ENCODE measurements around the gene METTL21A.

The METTL21A gene

DNA sequence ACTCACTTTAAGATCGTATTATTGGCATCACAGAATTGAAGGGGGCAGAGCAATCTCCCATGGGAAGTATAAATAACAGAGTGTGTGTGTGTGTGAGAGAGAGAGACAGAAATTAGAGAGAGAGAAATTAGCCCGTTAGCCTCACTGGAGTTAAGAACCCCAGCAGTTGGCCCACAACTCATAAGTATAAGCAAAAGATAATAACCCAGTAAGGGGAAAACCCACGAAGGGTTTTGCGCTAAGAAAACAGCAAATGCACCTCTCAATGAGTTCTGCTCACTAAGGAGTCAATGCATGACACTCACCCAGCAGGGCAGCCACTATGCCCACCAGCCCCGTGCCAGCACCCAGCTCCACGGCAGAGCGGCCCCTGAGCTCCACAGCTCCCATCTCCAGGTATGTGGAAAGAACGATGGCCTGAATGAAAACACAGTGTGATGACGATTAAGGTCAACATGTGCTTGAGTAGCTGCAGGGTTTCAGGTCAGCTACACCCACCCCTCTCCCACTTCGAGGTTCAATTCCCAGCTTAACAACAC, 3.6 kb downstream of the METTL21A start:
- DNase-seq, result no peak

DNA sequence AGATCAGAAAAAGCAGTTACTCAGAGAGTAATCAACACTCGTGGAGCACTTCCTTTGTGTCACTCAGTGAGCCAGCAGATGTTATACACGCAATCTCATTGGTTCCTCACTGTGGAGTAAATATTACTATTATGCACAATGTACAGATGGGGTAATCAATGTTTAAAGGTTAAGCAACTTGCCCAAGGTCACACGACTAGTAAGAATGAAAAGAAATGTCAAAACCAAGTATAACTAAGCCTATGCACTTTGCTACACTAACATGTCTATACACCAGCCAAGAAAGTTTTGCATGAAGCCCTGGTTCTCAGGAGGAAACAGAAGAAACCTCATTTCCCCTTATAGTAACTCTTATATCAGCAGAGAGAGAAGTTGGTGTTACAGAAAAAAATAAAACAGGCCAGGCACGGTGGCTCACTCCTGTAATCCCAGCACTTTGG, 5.4 kb downstream of the METTL21A start:
- no peak for DNase-seq

DNA sequence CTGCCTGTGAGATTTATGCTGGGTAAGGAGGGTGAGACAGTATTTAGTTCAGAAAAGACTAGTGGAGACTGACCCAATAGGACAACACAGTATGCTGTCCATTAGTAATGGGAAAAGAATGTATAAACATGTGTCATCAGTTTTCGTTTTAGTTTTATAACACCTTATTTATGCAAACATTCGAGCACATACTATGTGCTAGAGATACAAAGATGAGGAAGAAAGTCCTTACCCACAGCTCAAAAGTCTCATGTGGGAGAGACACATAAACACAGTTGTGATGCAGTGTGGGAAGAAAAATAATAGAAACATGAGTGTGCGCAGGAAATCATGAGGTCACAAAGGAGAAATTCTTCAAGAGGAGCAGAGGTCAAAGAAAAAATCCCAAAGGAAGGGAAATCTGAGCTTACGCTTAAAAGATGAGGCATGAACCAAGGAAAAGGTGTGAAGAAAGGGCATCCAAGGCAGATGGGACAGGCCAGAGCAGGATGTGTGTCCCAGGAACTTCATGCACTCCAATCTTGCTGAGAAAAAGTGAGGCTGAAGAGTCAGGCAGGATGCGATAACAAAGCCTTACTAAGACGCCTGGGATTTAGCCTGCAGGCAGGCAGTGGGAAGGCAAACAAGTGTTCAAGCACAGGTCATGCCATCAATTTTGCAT, 8.1 kb downstream of the METTL21A start:
- peak; percentile 33 for DNase-seq

- no peak for DNase-seq
Observed at GRCh38 chr2:207616185-207616584, 9.0 kb downstream of the METTL21A start.

GRCh38 chr2:207614824-207615223, 10.4 kb downstream of the METTL21A start:
- no peak for DNase-seq

DNA sequence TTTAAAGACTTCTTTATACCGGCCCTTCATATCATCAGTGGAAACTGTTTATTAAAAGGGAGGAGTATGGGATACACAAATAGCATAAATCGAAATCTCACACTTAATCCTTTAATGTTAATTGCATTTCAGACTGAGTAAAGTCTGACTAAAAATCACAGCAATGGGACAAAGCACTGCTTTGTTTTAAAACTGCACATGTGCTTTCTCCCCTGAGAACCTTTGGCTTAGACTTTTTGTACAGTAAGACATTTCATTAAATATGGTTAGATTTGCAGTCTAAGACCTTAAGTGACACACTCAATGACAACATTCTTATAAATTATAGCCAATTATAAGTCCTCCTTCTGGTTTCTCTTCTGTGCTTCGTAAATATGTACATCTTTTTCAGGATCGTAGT, 12.5 kb downstream of the METTL21A start:
- no peak for DNase-seq

- no peak for DNase-seq
Observed at GRCh38 chr2:207606829-207607228, 18.4 kb downstream of the METTL21A start.

- no peak for DNase-seq
Observed at GRCh38 chr2:207606399-207606798, 18.8 kb downstream of the METTL21A start.

- no peak for DNase-seq
Observed at GRCh38 chr2:207603486-207603885, 21.7 kb downstream of the METTL21A start.

- no peak for DNase-seq
Observed at GRCh38 chr2:207601774-207602173, 23.4 kb downstream of the METTL21A start.

GRCh38 chr2:207600231-207600630, 25.0 kb downstream of the METTL21A start:
- no peak for DNase-seq

GRCh38 chr2:207599636-207600035, 25.6 kb downstream of the METTL21A start:
- no peak for DNase-seq

DNA sequence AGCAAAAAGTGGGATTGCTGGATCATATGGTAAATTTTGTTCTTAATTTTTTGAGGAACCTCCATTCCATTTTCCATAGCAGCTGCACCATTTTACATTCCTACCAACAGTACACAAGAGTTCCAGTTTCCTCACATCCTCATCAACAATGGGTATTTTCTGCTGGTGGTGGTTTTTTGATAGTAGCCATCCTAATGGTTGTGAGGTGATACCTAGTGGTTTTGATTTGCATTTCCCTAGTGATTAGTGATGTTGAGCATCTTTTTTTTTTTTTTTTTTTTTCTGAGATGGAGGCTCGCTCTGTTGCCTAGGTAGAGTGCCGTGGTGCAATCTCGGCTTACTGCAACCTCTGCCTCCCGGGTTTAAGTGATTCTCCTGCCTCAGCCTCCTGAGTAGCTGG, 30.5 kb downstream of the METTL21A start:
- DNase-seq, result no peak

GRCh38 chr2:207594264-207594663, 30.9 kb downstream of the METTL21A start:
- DNase-seq, result no peak

GRCh38 chr2:207593277-207593676, 31.9 kb downstream of the METTL21A start:
- no peak for DNase-seq

DNA sequence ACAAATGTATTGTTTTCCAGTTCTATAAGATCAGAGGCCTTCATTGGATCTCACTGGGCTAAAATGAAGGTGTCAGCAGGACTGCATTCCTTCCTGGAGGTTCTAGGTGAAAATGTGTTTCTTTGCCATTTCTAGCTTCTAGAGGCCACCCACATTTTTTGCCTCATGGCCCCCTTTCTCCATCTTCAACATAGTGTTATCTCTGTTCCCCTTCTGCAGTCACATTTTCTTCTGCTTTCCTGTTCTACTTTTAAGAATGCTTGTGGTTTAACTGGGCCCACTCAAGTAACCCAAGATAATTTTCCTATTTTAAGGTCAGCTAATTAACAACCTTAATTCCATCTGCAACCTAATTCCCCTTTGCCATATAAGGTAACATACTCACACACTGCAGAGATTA, 36.1 kb downstream of the METTL21A start:
- no peak for DNase-seq

DNA sequence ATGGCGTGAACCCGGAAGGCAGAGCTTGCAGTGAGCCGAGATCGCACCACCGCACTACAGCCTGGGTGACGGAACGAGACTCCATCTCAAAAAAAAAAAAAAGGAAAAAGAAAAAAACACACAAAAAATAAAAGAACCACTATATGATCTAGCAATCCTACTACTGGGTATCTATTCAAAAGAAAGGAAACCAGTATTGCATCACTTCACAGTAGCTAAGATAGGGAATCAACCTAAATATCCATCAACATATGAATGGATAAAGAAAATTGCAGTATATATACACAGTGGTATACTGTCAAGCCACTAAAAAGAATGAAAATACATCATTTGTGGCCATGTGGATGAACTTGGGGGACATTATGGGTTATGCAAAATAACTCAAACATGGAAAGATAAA, 37.9 kb downstream of the METTL21A start:
- no peak for DNase-seq

GRCh38 chr2:207584952-207585351, 40.2 kb downstream of the METTL21A start:
- DNase-seq, result no peak

GRCh38 chr2:207571370-207571769, 53.8 kb downstream of the METTL21A start:
- DNase-seq, result no peak

GRCh38 chr2:207567671-207568070, 57.5 kb downstream of the METTL21A start:
- no peak for DNase-seq

DNA sequence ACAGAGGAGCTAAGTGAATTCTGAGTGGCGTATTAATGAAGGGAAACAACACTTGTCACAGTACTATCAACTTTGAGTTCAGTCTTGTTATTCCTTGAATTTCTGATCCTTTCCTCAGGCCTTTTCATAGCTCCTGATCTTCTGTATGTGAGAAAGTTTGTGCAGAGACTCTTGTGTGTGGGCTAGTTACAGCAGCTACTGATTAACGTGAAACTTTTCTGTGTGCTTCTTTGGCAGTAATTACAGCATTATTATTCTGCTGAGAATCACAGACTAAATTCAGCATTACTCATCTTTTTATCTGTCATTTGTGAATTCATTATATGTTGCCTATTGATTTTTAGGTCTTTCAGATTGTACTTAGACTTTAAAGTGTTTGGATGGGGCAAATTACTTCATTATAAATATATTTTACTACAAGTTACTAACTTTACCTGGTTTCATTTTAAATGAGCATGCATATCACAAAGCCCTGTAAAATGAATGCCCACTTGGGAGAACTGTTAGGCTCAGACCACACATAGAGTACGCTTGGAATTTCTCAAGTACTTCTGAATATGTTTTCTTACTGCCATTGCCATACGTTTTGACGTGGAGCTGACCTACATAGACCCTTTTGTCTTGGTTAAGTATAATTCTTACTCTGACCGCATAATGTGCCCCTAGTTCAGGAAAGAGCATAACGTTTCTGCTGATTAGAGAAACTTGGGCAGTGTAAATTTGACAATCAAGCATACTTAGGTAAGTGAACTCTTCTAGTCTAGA, 59.3 kb downstream of the METTL21A start:
- no peak for DNase-seq

All from 8988T (cell line).